ENCODE results near the gene ANO3. TPM values are rescaled to one million over a fixed set of nuclear protein-coding genes. Genes with fewer than 3 reads are reported as not detected.

Gene ANO3
- polyA plus RNA-seq, 3 donors: not detected

- H3K36me3 Mint-ChIP-seq: no peaks in the 10 kb centered on the region
Observed at GRCh38 chr11:26322335-26323067, 9.4 kb upstream of the ANO3 start.

GRCh38 chr11:26323837-26324236 lies 8.1 kb upstream of the ANO3 start:
- H3K27ac ChIP-seq (ENCODE audit: low read depth in 1 of 2, low read length in 2 of 2): no peak overlapping the region
- H3K9ac ChIP-seq (ENCODE audit: insufficient read depth, low read length, poor library complexity, severe bottlenecking): no peak overlapping the region
- no peaks in the 10 kb centered on the region for H3K36me3 ChIP-seq (replicated peaks in 1 of 2; ENCODE audit: control insufficient read depth in 1 of 2, insufficient read depth in 2 of 2, low read length in 2 of 2)
- no peak overlapping the region for H3K4me3 Mint-ChIP-seq
- H3K27me3 Mint-ChIP-seq (ENCODE audit: low read depth in 3 of 3): peaks cover 0 to 4% (median 2%) of the 10 kb centered on the region in 3 donors
- no peaks in the 10 kb centered on the region for H3K9me3 Mint-ChIP-seq
- H3K27me3 ChIP-seq (ENCODE audit: control insufficient read depth in 2 of 2, insufficient read depth in 2 of 2, low read length in 2 of 2): no peaks in the 10 kb centered on the region
- H2AFZ ChIP-seq (ENCODE audit: insufficient read depth, low read depth, low read length, poor library complexity, severe bottlenecking): no peak overlapping the region
- intact Hi-C loops (cut with micrococcal nuclease): no loop called here
- H3K4me1 ChIP-seq (ENCODE audit: control insufficient read depth in 1 of 2, insufficient read depth in 2 of 2, low read length in 2 of 2): no peaks in the 10 kb centered on the region
- H3K27ac Mint-ChIP-seq: no peak overlapping the region
- no peaks in the 10 kb centered on the region for H3K36me3 Mint-ChIP-seq
- H3K9me3 ChIP-seq (replicated peaks in 1 of 2; ENCODE audit: control insufficient read depth in 1 of 2, insufficient read depth in 1 of 2, low read length in 2 of 2): no peaks in the 10 kb centered on the region
- no peaks in the 10 kb centered on the region for H3K79me2 ChIP-seq (ENCODE audit: insufficient read depth, low read length)
- no peak for TF ChIP-seq CTCF (IDR thresholded peaks at IDR 0.05)
- DNase-seq: no peak
- H4K20me1 ChIP-seq (ENCODE audit: insufficient read depth, low read length): no peaks in the 10 kb centered on the region
- H3K4me2 ChIP-seq (replicated peaks; ENCODE audit: extremely low read depth, low read length, poor library complexity, severe bottlenecking): no peak overlapping the region
- no peak overlapping the region for H3K4me3 ChIP-seq (replicated peaks in 1 of 3; ENCODE audit: low read depth in 2 of 3, low read length in 3 of 3)
- no peaks in the 10 kb centered on the region for H3K4me1 Mint-ChIP-seq

More at GRCh38 chr11:26322335-26323067, 9.4 kb upstream of the ANO3 start:
- no peak for TF ChIP-seq CTCF (IDR thresholded peaks at IDR 0.05)
- Histone ChIP-seq H3K79me2 (ENCODE audit: insufficient read depth, low read length) (no peaks in the 10 kb centered on the region), H3K4me1 (ENCODE audit: control insufficient read depth in 1 of 2, insufficient read depth in 2 of 2, low read length in 2 of 2) (no peaks in the 10 kb centered on the region), H3K27ac (ENCODE audit: low read depth in 1 of 2, low read length in 2 of 2) (no peak overlapping the region), H3K9me3 (replicated peaks in 1 of 2; ENCODE audit: control insufficient read depth in 1 of 2, insufficient read depth in 1 of 2, low read length in 2 of 2) (no peaks in the 10 kb centered on the region), H3K9ac (ENCODE audit: insufficient read depth, low read length, poor library complexity, severe bottlenecking) (no peak overlapping the region), H4K20me1 (ENCODE audit: insufficient read depth, low read length) (no peaks in the 10 kb centered on the region), H3K4me2 (replicated peaks; ENCODE audit: extremely low read depth, low read length, poor library complexity, severe bottlenecking) (no peak overlapping the region), H3K36me3 (replicated peaks in 1 of 2; ENCODE audit: control insufficient read depth in 1 of 2, insufficient read depth in 2 of 2, low read length in 2 of 2) (no peaks in the 10 kb centered on the region), H2AFZ (ENCODE audit: insufficient read depth, low read depth, low read length, poor library complexity, severe bottlenecking) (no peak overlapping the region), H3K27me3 (ENCODE audit: control insufficient read depth in 2 of 2, insufficient read depth in 2 of 2, low read length in 2 of 2) (no peaks in the 10 kb centered on the region), H3K4me3 (replicated peaks in 1 of 3; ENCODE audit: low read depth in 2 of 3, low read length in 3 of 3) (no peak overlapping the region)
- Mint-ChIP-seq H3K27me3 (ENCODE audit: low read depth in 3 of 3) (peaks cover 0 to 4% (median 2%) of the 10 kb centered on the region in 3 donors), H3K9me3 (peaks cover 0 to 1% (median 0%) of the 10 kb centered on the region in 7 donors), H3K4me1 (no peaks in the 10 kb centered on the region), H3K4me3 (no peak overlapping the region), H3K27ac (no peak overlapping the region)
- WGBS (ENCODE audit: insufficient coverage): no CpG with 5 or more reads among the region's 1 CpG
- DNase-seq: no peak
- intact Hi-C loops (cut with micrococcal nuclease): no loop called here
